ENCODE results near the gene CARTPT. TPM values are rescaled to one million over a fixed set of nuclear protein-coding genes. Genes with fewer than 3 reads are reported as not detected.
A peak's percentile ranks its signal among the peaks of the same experiment; 100 is the strongest.

CARTPT gene
- total RNA-seq, result not detected

GRCh38 chr5:71719063-71719964, at the start of gene CARTPT:
Gene CARTPT (plus strand): TSS chr5:71719275. CDS start chr5:71719294, 19 bp downstream.
- peaks cover 44 to 72% of the 10 kb centered on the region in 2 donors for H3K27me3 Mint-ChIP-seq
- H3K4me1 Mint-ChIP-seq (ENCODE audit: low read depth in 2 of 2), result no peaks in the 10 kb centered on the region
- H3K36me3 Mint-ChIP-seq, result no peaks in the 10 kb centered on the region
- peak in 1 of 2 donors; percentile 31 for ATAC-seq
- no peak within 1 kb of the TSS for H3K4me3 Mint-ChIP-seq
- H3K27ac Mint-ChIP-seq, result no peak within 1 kb of the TSS
- no peaks in the 10 kb centered on the region for H3K9me3 Mint-ChIP-seq
- no peak for DNase-seq (ENCODE audit: low spot score)

- Mint-ChIP-seq H3K27me3 (peaks cover 36 to 58% of the 10 kb centered on the region in 2 donors), H3K36me3 (peaks cover 4% of the 10 kb centered on the region), H3K4me3 (no peak overlapping the region)
Observed at GRCh38 chr5:71677977-71678376, 41.1 kb upstream of the CARTPT start.

GRCh38 chr5:71679714-71680113, 39.4 kb upstream of the CARTPT start:
- H3K4me1 Mint-ChIP-seq (ENCODE audit: low read depth in 2 of 2), result no peaks in the 10 kb centered on the region
- ATAC-seq, result no peak
- peaks cover 32 to 50% of the 10 kb centered on the region in 2 donors for H3K27me3 Mint-ChIP-seq
- no peak for DNase-seq (ENCODE audit: low spot score)
- no peaks in the 10 kb centered on the region for H3K9me3 Mint-ChIP-seq
- H3K36me3 Mint-ChIP-seq, result peaks cover 5% of the 10 kb centered on the region
- no peak overlapping the region for H3K27ac Mint-ChIP-seq
- H3K4me3 Mint-ChIP-seq, result no peak overlapping the region

More at GRCh38 chr5:71677977-71678376, 41.1 kb upstream of the CARTPT start:
- no peak for ATAC-seq
- H3K4me1 Mint-ChIP-seq (ENCODE audit: low read depth in 2 of 2), result no peaks in the 10 kb centered on the region
- H3K27ac Mint-ChIP-seq, result no peak overlapping the region
- H3K9me3 Mint-ChIP-seq, result no peaks in the 10 kb centered on the region
- no peak for DNase-seq (ENCODE audit: low spot score)

DNA sequence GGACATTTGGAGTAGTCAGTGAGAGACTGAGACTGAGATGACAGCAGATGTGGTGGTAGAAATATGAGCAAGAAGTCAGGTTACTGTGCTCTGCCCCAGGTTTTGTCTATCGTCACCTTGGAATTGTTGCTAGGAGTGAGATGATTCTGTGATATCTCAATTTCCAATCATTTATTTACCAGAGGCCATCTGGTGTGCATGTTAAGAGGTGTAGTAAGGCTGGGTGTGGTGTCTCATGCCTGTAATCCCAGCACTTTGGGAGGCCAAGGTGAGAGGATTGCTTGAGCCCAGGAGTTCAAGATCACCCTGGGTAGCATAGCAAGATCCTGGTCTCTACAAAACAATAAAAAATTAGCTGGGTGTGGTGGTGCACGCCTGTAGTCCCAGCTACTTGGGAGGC, 38.6 kb upstream of the CARTPT start:
- Mint-ChIP-seq H3K36me3 (peaks cover 9% of the 10 kb centered on the region), H3K9me3 (no peaks in the 10 kb centered on the region), H3K4me3 (no peak overlapping the region), H3K27ac (no peak overlapping the region), H3K27me3 (peaks cover 34 to 50% of the 10 kb centered on the region in 2 donors), H3K4me1 (ENCODE audit: low read depth in 2 of 2) (no peaks in the 10 kb centered on the region)
- no peak for ATAC-seq
- DNase-seq (ENCODE audit: low spot score), result no peak

- Mint-ChIP-seq H3K36me3 (peaks cover 15% of the 10 kb centered on the region), H3K27ac (no peak overlapping the region), H3K9me3 (no peaks in the 10 kb centered on the region), H3K4me1 (ENCODE audit: low read depth in 2 of 2) (no peaks in the 10 kb centered on the region), H3K4me3 (no peak overlapping the region), H3K27me3 (peaks cover 31 to 50% of the 10 kb centered on the region in 2 donors)
- DNase-seq (ENCODE audit: low spot score) (no peak), ATAC-seq (no peak)
Observed at GRCh38 chr5:71681296-71681695, 37.8 kb upstream of the CARTPT start.

- no peaks in the 10 kb centered on the region for H3K4me1 Mint-ChIP-seq (ENCODE audit: low read depth in 2 of 2)
- H3K27me3 Mint-ChIP-seq, result peaks cover 35 to 58% of the 10 kb centered on the region in 2 donors
- no peak for DNase-seq (ENCODE audit: low spot score)
- H3K9me3 Mint-ChIP-seq, result no peaks in the 10 kb centered on the region
- ATAC-seq, result no peak
- H3K36me3 Mint-ChIP-seq, result peaks cover 15% of the 10 kb centered on the region
- no peak overlapping the region for H3K27ac Mint-ChIP-seq
- H3K4me3 Mint-ChIP-seq, result no peak overlapping the region
Observed at GRCh38 chr5:71684309-71684708, 34.8 kb upstream of the CARTPT start.

DNA sequence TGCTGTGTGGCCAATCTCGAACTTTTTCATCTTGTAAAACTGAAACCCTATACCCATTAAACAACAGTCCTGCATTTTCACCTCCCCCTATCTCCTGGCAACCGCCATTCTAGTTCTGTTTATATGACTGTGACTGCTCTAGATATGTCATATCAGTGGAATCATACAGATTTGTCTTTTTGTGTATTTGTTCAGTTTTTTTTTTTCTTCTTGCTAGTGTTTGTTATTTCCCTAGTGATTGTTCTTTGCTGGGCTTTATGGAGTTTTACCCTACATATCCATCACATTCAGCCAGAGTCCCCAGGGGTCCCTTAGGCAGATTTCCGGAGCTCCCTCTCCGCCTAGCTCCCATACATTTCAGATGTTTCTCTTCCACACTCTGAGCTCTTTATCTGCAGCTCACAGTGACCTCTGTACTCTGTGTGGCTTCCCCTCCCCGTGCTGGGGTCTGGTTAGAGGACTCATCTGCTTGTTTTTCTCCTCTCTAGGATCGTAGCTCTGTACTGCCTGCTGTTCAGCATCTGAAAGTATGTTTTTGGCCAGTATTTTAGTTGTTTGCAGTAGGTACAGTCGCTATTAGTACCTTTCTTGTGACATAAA, 25.1 kb upstream of the CARTPT start:
- peaks cover 4% of the 10 kb centered on the region for H3K9me3 Mint-ChIP-seq
- ATAC-seq, result no peak

GRCh38 chr5:71695071-71695470, 24.0 kb upstream of the CARTPT start:
- Mint-ChIP-seq H3K9me3 (peaks cover 4% of the 10 kb centered on the region), H3K36me3 (peaks cover 6% of the 10 kb centered on the region), H3K27me3 (peaks cover 12 to 16% of the 10 kb centered on the region in 2 donors), H3K4me3 (no peak overlapping the region), H3K4me1 (ENCODE audit: low read depth in 2 of 2) (peaks cover 5 to 6% of the 10 kb centered on the region in 2 donors), H3K27ac (no peak overlapping the region)
- ATAC-seq (peak; percentile 24 to 27), DNase-seq (ENCODE audit: low spot score) (no peak)

More for the DNA sequence above, 25.1 kb upstream of the CARTPT start:
- H3K4me3 Mint-ChIP-seq, result no peak overlapping the region
- no peak overlapping the region for H3K27ac Mint-ChIP-seq
- DNase-seq (ENCODE audit: low spot score), result no peak
- H3K27me3 Mint-ChIP-seq, result peaks cover 12 to 20% of the 10 kb centered on the region in 2 donors
- peaks cover 5 to 6% of the 10 kb centered on the region in 2 donors for H3K4me1 Mint-ChIP-seq (ENCODE audit: low read depth in 2 of 2)
- H3K36me3 Mint-ChIP-seq, result peaks cover 6% of the 10 kb centered on the region

- H3K4me1 Mint-ChIP-seq (ENCODE audit: low read depth in 2 of 2), result peaks cover 5 to 6% of the 10 kb centered on the region in 2 donors
- no peak overlapping the region for H3K4me3 Mint-ChIP-seq
Observed at GRCh38 chr5:71695595-71695994, 23.5 kb upstream of the CARTPT start.

GRCh38 chr5:71697967-71698366, 21.1 kb upstream of the CARTPT start:
- H3K9me3 Mint-ChIP-seq, result peaks cover 4% of the 10 kb centered on the region
- ATAC-seq (no peak), DNase-seq (ENCODE audit: low spot score) (no peak)
- no peak overlapping the region for H3K27ac Mint-ChIP-seq
- peaks cover 12 to 17% of the 10 kb centered on the region in 2 donors for H3K27me3 Mint-ChIP-seq
- peaks cover 5 to 6% of the 10 kb centered on the region in 2 donors for H3K4me1 Mint-ChIP-seq (ENCODE audit: low read depth in 2 of 2)
- H3K4me3 Mint-ChIP-seq, result peak overlapping the region; percentile 42
- H3K36me3 Mint-ChIP-seq, result peaks cover 6% of the 10 kb centered on the region

More at GRCh38 chr5:71695595-71695994, 23.5 kb upstream of the CARTPT start:
- H3K36me3 Mint-ChIP-seq, result peaks cover 6% of the 10 kb centered on the region
- ATAC-seq (no peak), DNase-seq (ENCODE audit: low spot score) (no peak)
- H3K27me3 Mint-ChIP-seq, result peaks cover 12 to 16% of the 10 kb centered on the region in 2 donors
- peaks cover 4% of the 10 kb centered on the region for H3K9me3 Mint-ChIP-seq
- no peak overlapping the region for H3K27ac Mint-ChIP-seq

GRCh38 chr5:71699233-71699632, 19.8 kb upstream of the CARTPT start:
- peaks cover 6% of the 10 kb centered on the region for H3K36me3 Mint-ChIP-seq
- ATAC-seq, result no peak
- H3K4me1 Mint-ChIP-seq (ENCODE audit: low read depth in 2 of 2), result peaks cover 5 to 6% of the 10 kb centered on the region in 2 donors
- peaks cover 5 to 13% of the 10 kb centered on the region in 2 donors for H3K27me3 Mint-ChIP-seq
- DNase-seq (ENCODE audit: low spot score), result no peak
- no peak overlapping the region for H3K27ac Mint-ChIP-seq
- no peak overlapping the region for H3K4me3 Mint-ChIP-seq
- H3K9me3 Mint-ChIP-seq, result peaks cover 4% of the 10 kb centered on the region

DNA sequence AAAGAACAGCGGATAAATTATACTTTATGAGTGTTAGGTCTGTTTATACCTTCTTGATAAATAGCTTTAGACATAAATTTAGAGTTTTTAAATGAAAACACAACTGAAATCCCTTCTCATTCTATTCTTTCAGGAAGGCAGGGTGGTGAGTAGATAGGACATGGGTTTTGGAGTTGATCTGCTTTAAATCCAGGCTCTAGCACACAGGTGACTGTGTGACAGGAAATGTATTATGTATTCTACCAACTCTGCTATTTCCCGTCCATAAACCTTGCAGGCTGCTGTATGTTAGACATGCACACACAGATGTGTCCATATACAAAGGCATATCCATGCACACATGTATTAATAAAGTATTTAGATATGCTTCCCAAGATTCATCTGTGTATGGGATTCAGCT, 19.3 kb upstream of the CARTPT start:
- peaks cover 0 to 11% of the 10 kb centered on the region in 2 donors for H3K27me3 Mint-ChIP-seq
- H3K27ac Mint-ChIP-seq, result no peak overlapping the region
- H3K4me1 Mint-ChIP-seq (ENCODE audit: low read depth in 2 of 2), result peaks cover 5 to 6% of the 10 kb centered on the region in 2 donors
- no peak for ATAC-seq
- H3K4me3 Mint-ChIP-seq, result no peak overlapping the region
- peaks cover 6% of the 10 kb centered on the region for H3K36me3 Mint-ChIP-seq
- no peak for DNase-seq (ENCODE audit: low spot score)
- H3K9me3 Mint-ChIP-seq, result peaks cover 4% of the 10 kb centered on the region

- peaks cover 6% of the 10 kb centered on the region for H3K36me3 Mint-ChIP-seq
- no peak overlapping the region for H3K27ac Mint-ChIP-seq
- no peak overlapping the region for H3K4me3 Mint-ChIP-seq
- H3K4me1 Mint-ChIP-seq (ENCODE audit: low read depth in 2 of 2), result peaks cover 5 to 6% of the 10 kb centered on the region in 2 donors
- H3K27me3 Mint-ChIP-seq, result peaks cover 0 to 12% of the 10 kb centered on the region in 2 donors
- no peak for DNase-seq (ENCODE audit: low spot score)
- H3K9me3 Mint-ChIP-seq, result peaks cover 4% of the 10 kb centered on the region
- no peak for ATAC-seq
Observed at GRCh38 chr5:71700803-71701202, 18.3 kb upstream of the CARTPT start.

- H3K27ac Mint-ChIP-seq, result no peak overlapping the region
- peaks cover 5 to 6% of the 10 kb centered on the region in 2 donors for H3K4me1 Mint-ChIP-seq (ENCODE audit: low read depth in 2 of 2)
- H3K9me3 Mint-ChIP-seq, result peaks cover 4% of the 10 kb centered on the region
- H3K27me3 Mint-ChIP-seq, result peaks cover 0 to 12% of the 10 kb centered on the region in 2 donors
- ATAC-seq, result peak in 1 of 2 donors; percentile 65
- DNase-seq (ENCODE audit: low spot score), result no peak
- peaks cover 6% of the 10 kb centered on the region for H3K36me3 Mint-ChIP-seq
- no peak overlapping the region for H3K4me3 Mint-ChIP-seq
Observed at GRCh38 chr5:71701407-71701806, 17.7 kb upstream of the CARTPT start.

Measured in natural killer cell treated with Interleukin-12 subunit alpha and Interleukin-12 subunit beta and Interleukin-15 and Interleukin-18, amount 100 ng/mL, for 72 hours (primary cell).